OCI-LY7 (cell line): ENCODE measurements around the gene ACER1. TPM values are rescaled to one million over a fixed set of nuclear protein-coding genes. Genes with fewer than 3 reads are reported as not detected.

ENCODE experiments used
- BruUV-seq: library from RNA; stranded (reverse); fragments of 400-500 nt; replicated peaks from 2 replicates; lab custom pipeline; 2021; lab: Mats Ljungman, UMichigan
- CTCF ChIA-PET: fragments of 300-600 bp; sonication (Branson Sonifier 250); formaldehyde crosslinking; loops from one replicate; lab custom pipeline; 2022; ENCODE audit warnings: antibody characterized with exemption; ENCODE audit not compliant: unreplicated experiment; lab: Charles Lee
- POLR2A ChIA-PET: fragments of 300-600 bp; sonication (Branson Sonifier 250); formaldehyde crosslinking; loops from one replicate; lab custom pipeline; 2022; ENCODE audit warnings: antibody characterized with exemption; lab: Charles Lee
- DNase-seq: peaks from one replicate; pipeline ENCODE4 v3.0.0-alpha.2; 2015; ENCODE audit warnings: low spot score
- H2AFZ ChIP-seq: fragments of 200-600 bp; sonication (generic), shearing (Covaris generic); 2 replicates; pipeline ENCODE4 v1.6.1; 2014; ENCODE audit warnings: mild to moderate bottlenecking, antibody characterized with exemption, low read length, moderate library complexity
- H3K27ac ChIP-seq: fragments of 200-600 bp; sonication (generic); 2 replicates; pipeline ENCODE4 v1.5.1; 2014; ENCODE audit warnings: mixed run types, low read depth, mild to moderate bottlenecking, moderate library complexity, low read length, inconsistent platforms; ENCODE audit not compliant: poor library complexity, severe bottlenecking
- H3K36me3 ChIP-seq: fragments of 200-600 bp; sonication (generic); 2 replicates; pipeline ENCODE4 v1.6.1; 2014; ENCODE audit warnings: mild to moderate bottlenecking, antibody characterized with exemption, low read length, moderate library complexity, mixed read lengths; ENCODE audit not compliant: insufficient read depth
- H3K4me1 ChIP-seq: fragments of 200-600 bp; sonication (generic); 2 replicates; pipeline ENCODE4 v1.5.1; 2014; ENCODE audit warnings: mild to moderate bottlenecking, low read length; ENCODE audit not compliant: insufficient read depth, poor library complexity, severe bottlenecking
- H3K4me2 ChIP-seq: fragments of 200-600 bp; sonication (generic); 2 replicates; pipeline ENCODE4 v1.6.1; 2014; ENCODE audit warnings: mild to moderate bottlenecking, low read length
- H3K4me3 ChIP-seq: fragments of 200-600 bp; sonication (generic); 2 replicates; pipeline ENCODE4 v1.5.1; 2014; ENCODE audit warnings: mild to moderate bottlenecking, low read depth, low read length; ENCODE audit not compliant: poor library complexity, severe bottlenecking
- H3K79me2 ChIP-seq: fragments of 200-600 bp; sonication (generic); 2 replicates; pipeline ENCODE4 v1.6.1; 2016; ENCODE audit warnings: low read depth, mild to moderate bottlenecking, low read length, moderate library complexity, mixed read lengths; ENCODE audit not compliant: insufficient read depth
- H3K9me2 ChIP-seq: fragments of 200-600 bp; sonication (generic); 2 replicates; pipeline ENCODE4 v1.6.1; 2016; ENCODE audit warnings: mild to moderate bottlenecking, low read length, mixed read lengths; ENCODE audit not compliant: insufficient read depth
- H3K9me3 ChIP-seq: fragments of 200-600 bp; sonication (generic); 2 replicates; pipeline ENCODE4 v1.6.1; 2014; ENCODE audit warnings: mild to moderate bottlenecking, mixed run types, low read length, mixed read lengths
- H4K20me1 ChIP-seq: fragments of 200-600 bp; sonication (generic); 2 replicates; pipeline ENCODE4 v1.6.1; 2014; ENCODE audit warnings: mild to moderate bottlenecking, antibody characterized with exemption, low read length, moderate library complexity, mixed read lengths; ENCODE audit not compliant: insufficient read depth
- CTCF ChIP-seq: fragments of 200-600 bp; sonication (generic); conservative IDR thresholded peaks from 2 replicates; pipeline ENCODE4 v1.5.1; 2014; ENCODE audit warnings: mild to moderate bottlenecking, antibody characterized with exemption, low read length, moderate library complexity, mixed read lengths
- EZH2phosphoT487 ChIP-seq: fragments of 200-600 bp; sonication (generic); IDR thresholded peaks from 2 replicates; pipeline ENCODE4 v1.6.1; 2018; ENCODE audit warnings: low read depth, borderline replicate concordance, mild to moderate bottlenecking, mixed run types, antibody characterized with exemption, low read length, moderate library complexity, mixed read lengths
- intact Hi-C: fragments of 100-400 bp; cut with micrococcal nuclease; formaldehyde crosslinking; loops from one replicate; pipeline ENCODE4 v1.10.0; 2022; ENCODE audit not compliant: unreplicated experiment
- total RNA-seq, 2 experiments: library from RNA; depleted of rRNA in 1 of 2; stranded (reverse); fragments of >200 nt in 1 of 2; shearing (Covaris generic) in 1 of 2; gene quantifications; 2 replicates each; pipeline ENCODE4 v1.2.3, GENCODE V29; 2014 to 2022

ACER1 gene
- total RNA-seq, 2 experiments from 2014 or later: not detected

- Histone ChIP-seq H3K9me3 (no peaks in the 10 kb centered on the region), H3K4me2 (no peak overlapping the region), H3K36me3 (peaks cover 72% of the 10 kb centered on the region), H3K9me2 (no peaks in the 10 kb centered on the region), H3K79me2 (peaks cover 24% of the 10 kb centered on the region), H2AFZ (no peak overlapping the region), H3K27ac (no peak overlapping the region), H4K20me1 (no peaks in the 10 kb centered on the region; the same call in 1 of the 2 replicates), H3K4me3 (no peak overlapping the region), H3K4me1 (no peaks in the 10 kb centered on the region)
- ChIA-PET POLR2A (no interaction called here), CTCF (no interaction called here)
- DNase-seq: no peak
- no peak for TF ChIP-seq EZH2phosphoT487
- no peak for TF ChIP-seq CTCF
- intact Hi-C loops: no loop called here
- BruUV-seq: no TSS peak
Measured at GRCh38 chr19:6268382-6268771, 65.0 kb downstream of the ACER1 start.

- Histone ChIP-seq H3K4me1 (no peaks in the 10 kb centered on the region), H3K9me3 (no peaks in the 10 kb centered on the region), H2AFZ (no peak overlapping the region), H3K27ac (no peak overlapping the region), H3K4me3 (no peak overlapping the region), H3K9me2 (no peaks in the 10 kb centered on the region), H3K4me2 (no peak overlapping the region), H3K79me2 (peaks cover 18% of the 10 kb centered on the region), H4K20me1 (no peaks in the 10 kb centered on the region; the same call in 1 of the 2 replicates), H3K36me3 (peaks cover 72% of the 10 kb centered on the region)
- no TSS peak for BruUV-seq
- CTCF ChIA-PET: no interaction called here
- TF ChIP-seq CTCF (no peak), EZH2phosphoT487 (no peak)
- POLR2A ChIA-PET: interaction anchor here (0.6 to 0.7 kb wide), 2 partner anchors 94 to 507 kb away, joined by 3 to 4 read pairs; no protein-coding TSS in a partner anchor
- no peak for DNase-seq
- intact Hi-C loops: no loop called here
Measured at GRCh38 chr19:6267552-6268381, 65.6 kb downstream of the ACER1 start.

DNA sequence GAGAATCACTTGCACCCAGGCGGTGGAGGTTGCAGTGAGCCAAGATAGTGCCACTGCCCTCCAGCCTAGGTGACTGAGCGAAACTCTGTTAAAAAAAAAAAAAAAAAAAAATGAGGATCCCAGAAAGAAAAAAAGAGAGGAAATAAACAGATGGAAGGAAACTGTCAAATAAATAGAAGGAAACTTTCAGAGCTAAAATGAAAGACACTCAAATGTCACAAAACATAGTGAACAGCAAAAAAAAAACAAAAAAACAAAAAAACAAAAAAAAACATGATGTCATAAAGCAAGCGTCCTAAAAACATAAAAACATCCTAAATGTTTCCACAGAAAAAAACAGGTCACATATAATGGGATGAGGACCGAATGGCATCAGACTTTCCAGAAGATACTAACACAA is 68.6 kb downstream of the ACER1 start:
- no peaks in the 10 kb centered on the region for H3K9me3 ChIP-seq
- H2AFZ ChIP-seq: no peak overlapping the region
- H3K4me1 ChIP-seq: no peaks in the 10 kb centered on the region
- TF ChIP-seq CTCF (no peak), EZH2phosphoT487 (no peak)
- BruUV-seq: no TSS peak
- no peak overlapping the region for H3K4me2 ChIP-seq
- H4K20me1 ChIP-seq: no peaks in the 10 kb centered on the region; the same call in 1 of the 2 replicates
- H3K27ac ChIP-seq: no peak overlapping the region
- POLR2A ChIA-PET: no interaction called here
- CTCF ChIA-PET: no interaction called here
- peaks cover 10% of the 10 kb centered on the region; the same call in 1 of the 2 replicates for H3K79me2 ChIP-seq
- H3K4me3 ChIP-seq: no peak overlapping the region
- no peaks in the 10 kb centered on the region for H3K9me2 ChIP-seq
- intact Hi-C loops: no loop called here
- no peak for DNase-seq
- H3K36me3 ChIP-seq: peaks cover 91% of the 10 kb centered on the region
